IMR-90 (cell line): ENCODE measurements around the gene PCNX2. TPM values are rescaled to one million over a fixed set of nuclear protein-coding genes. Genes with fewer than 3 reads are reported as not detected.

Experiments
- ATAC-seq: fragments of 200-7000 bp; cut with Tn5 transposase; 2 replicates; pipeline ENCODE4 v1.9.1; 2020; ENCODE audit warnings: low read depth, mild to moderate bottlenecking, moderate library complexity
- BruUV-seq: library from RNA; stranded (reverse); fragments of 400-500 nt; replicated peaks from 2 replicates; lab custom pipeline; 2021; lab: Mats Ljungman, UMichigan
- CTCF ChIA-PET: fragments of 300-600 bp; formaldehyde crosslinking; extraction: SDS; loops from one replicate; lab custom pipeline; 2021; ENCODE audit warnings: antibody characterized with exemption; lab: Yijun Ruan, JAX
- POLR2A ChIA-PET: fragments of 300-600 bp; sonication (Branson Sonifier 250); formaldehyde crosslinking; loops from one replicate; lab custom pipeline; 2022; ENCODE audit warnings: antibody characterized with exemption; ENCODE audit not compliant: unreplicated experiment; lab: Charles Lee
- DNase-seq: peaks from one replicate; pipeline ENCODE4 v3.0.0; 2013
- H2AFZ ChIP-seq: replicated peaks from 2 replicates; pipeline ENCODE3; 2013; ENCODE audit warnings: low read length, mild to moderate bottlenecking; ENCODE audit not compliant: poor library complexity
- H2AK5ac ChIP-seq: 2 replicates; pipeline ENCODE4 v1.6.1; 2013; ENCODE audit warnings: low read depth, low read length, inconsistent platforms
- H2AK9ac ChIP-seq: replicated peaks from 2 replicates; pipeline ENCODE3; 2013; ENCODE audit warnings: mild to moderate bottlenecking, low read depth, low read length, moderate library complexity; ENCODE audit not compliant: poor library complexity
- H2BK120ac ChIP-seq: 2 replicates; pipeline ENCODE4 v1.6.1; 2013; ENCODE audit warnings: low read depth, low read length, inconsistent platforms
- H2BK15ac ChIP-seq: 3 replicates; pipeline ENCODE4 v1.6.1; 2013; ENCODE audit warnings: low read depth, low read length, inconsistent platforms
- H2BK20ac ChIP-seq: 2 replicates; pipeline ENCODE4 v1.6.1; 2013; ENCODE audit warnings: low read depth, mild to moderate bottlenecking, inconsistent platforms, low read length, moderate library complexity
- H2BK5ac ChIP-seq: 2 replicates; pipeline ENCODE4 v1.6.1; 2013; ENCODE audit warnings: mild to moderate bottlenecking, low read depth, low read length, inconsistent platforms; ENCODE audit not compliant: poor library complexity, severe bottlenecking
- H3K14ac ChIP-seq: replicated peaks from 2 replicates; pipeline ENCODE4 v1.6.1; 2013; ENCODE audit warnings: low read depth, low read length, inconsistent platforms
- H3K18ac ChIP-seq: 2 replicates; pipeline ENCODE4 v1.6.1; 2013; ENCODE audit warnings: low read depth, low read length, control low read depth
- H3K23ac ChIP-seq: 2 replicates; pipeline ENCODE4 v1.6.1; 2013; ENCODE audit warnings: low read depth, low read length, inconsistent platforms
- H3K27ac ChIP-seq: 2 replicates; pipeline ENCODE4 v1.5.1; 2013; ENCODE audit warnings: mild to moderate bottlenecking, control low read depth, low read length; ENCODE audit not compliant: insufficient read depth
- H3K27me3 ChIP-seq: 2 replicates; pipeline ENCODE4 v1.6.1; 2013; ENCODE audit warnings: low read length; ENCODE audit not compliant: control insufficient read depth, insufficient read depth
- H3K36me3 ChIP-seq: 2 replicates; pipeline ENCODE4 v1.6.1; 2013; ENCODE audit warnings: low read length, mixed read lengths; ENCODE audit not compliant: control insufficient read depth, insufficient read depth
- H3K4ac ChIP-seq: 2 replicates; pipeline ENCODE4 v1.6.1; 2013; ENCODE audit warnings: low read depth, low read length, inconsistent platforms
- H3K4me1 ChIP-seq: 2 replicates; pipeline ENCODE4 v1.6.1; 2013; ENCODE audit warnings: low read length, mixed read lengths; ENCODE audit not compliant: control insufficient read depth, insufficient read depth
- H3K4me2 ChIP-seq: 2 replicates; pipeline ENCODE4 v1.6.1; 2013; ENCODE audit warnings: low read depth, mild to moderate bottlenecking, control low read depth, low read length, moderate library complexity
- H3K4me3 ChIP-seq: 2 replicates; pipeline ENCODE4 v1.5.1; 2013; ENCODE audit warnings: low read depth, mild to moderate bottlenecking, control low read depth, low read length, moderate library complexity; ENCODE audit not compliant: insufficient read depth
- H3K56ac ChIP-seq: 2 replicates; pipeline ENCODE4 v1.6.1; 2013; ENCODE audit warnings: low read length, inconsistent platforms; ENCODE audit not compliant: insufficient read depth; ENCODE audit errors: extremely low read depth
- H3K79me1 ChIP-seq, 2 experiments: 2 replicates each; pipeline ENCODE4 v1.6.1; 2013; ENCODE audit warnings: low read length in 2 of 2, inconsistent platforms in 1 of 2, low read depth in 1 of 2
- H3K9ac ChIP-seq: 2 replicates; pipeline ENCODE4 v1.6.1; 2013; ENCODE audit warnings: low read depth, low read length, control low read depth
- H3K9me1 ChIP-seq: 2 replicates; pipeline ENCODE4 v1.6.1; 2013; ENCODE audit warnings: low read length, inconsistent platforms; ENCODE audit not compliant: insufficient read depth
- H3K9me3 ChIP-seq: 2 replicates; pipeline ENCODE4 v1.6.1; 2013; ENCODE audit warnings: low read length; ENCODE audit not compliant: control insufficient read depth, insufficient read depth
- H4K20me1 ChIP-seq: 2 replicates; pipeline ENCODE4 v1.6.1; 2013; ENCODE audit warnings: low read length, inconsistent platforms; ENCODE audit not compliant: insufficient read depth
- H4K5ac ChIP-seq: 2 replicates; pipeline ENCODE4 v1.6.1; 2013; ENCODE audit warnings: mild to moderate bottlenecking, low read depth, low read length, control low read depth
- H4K8ac ChIP-seq, 2 experiments: 2 replicates each; pipeline ENCODE4 v1.6.1; 2013; ENCODE audit warnings: low read depth in 2 of 2, low read length in 2 of 2, control low read depth in 1 of 2, inconsistent platforms in 1 of 2
- H4K91ac ChIP-seq: 2 replicates; pipeline ENCODE4 v1.6.1; 2013; ENCODE audit warnings: low read depth, low read length, inconsistent platforms; ENCODE audit not compliant: insufficient read depth
- FOS ChIP-seq: fragments of 150-350 bp; IDR thresholded peaks from 2 replicates; pipeline ENCODE4 v1.6.1; 2016; ENCODE audit warnings: low read depth, low read length
- WGBS, 2 experiments: methylation state at CpG; one replicate each; pipeline versions ENCODE4 v1.1.5 to v1.1.7; 2013; ENCODE audit warnings: missing lambda C conversion rate in 2 of 2; ENCODE audit not compliant: insufficient read length in 1 of 2; ENCODE audit errors: extremely low coverage in 2 of 2; 5-methylcytosine and 5-hydroxymethylcytosine counted together
- dilution Hi-C: fragments of 300-500 bp; cut with HindIII; formaldehyde crosslinking; loops from one replicate; pipeline ENCODE4 v1.14.3; 2018; ENCODE audit warnings: low sequenced_read_pairs; ENCODE audit not compliant: unreplicated experiment
- in situ Hi-C: fragments of 300-500 bp; cut with MboI; formaldehyde crosslinking; loops from 3 replicates; pipeline ENCODE4 v1.14.3; 2019; ENCODE audit warnings: low sequenced_read_pairs, inconsistent platforms, mixed read lengths
- intact Hi-C: fragments of 100-400 bp; cut with micrococcal nuclease; formaldehyde crosslinking; loops from 2 replicates; pipeline ENCODE4 v1.10.0; 2022
- polyA plus RNA-seq, 3 experiments: library from polyadenylated mRNA; depleted of rRNA; stranded (reverse); fragments of >200 nt; gene quantifications; 2 replicates each; pipeline ENCODE4 v1.2.3, GENCODE V29; 2012; ENCODE audit warnings: low replicate concordance in 1 of 3
- total RNA-seq: library from RNA; depleted of rRNA; stranded (reverse); fragments of >200 nt; gene quantifications from 2 replicates; pipeline ENCODE4 v1.2.3, GENCODE V29; 2012

Gene PCNX2
- total and polyA plus RNA-seq, 2 of the 4 experiments (the other 2 are of a cell fraction): 15.9 to 22.6 TPM

- no peak overlapping the region for H2BK5ac ChIP-seq
- H4K5ac ChIP-seq: no peak overlapping the region
- intact Hi-C loops: loop anchor here (5.0 kb wide), 1 partner anchor 96 kb away; no protein-coding TSS in a partner anchor
- peaks cover 14% of the 10 kb centered on the region for H3K4me1 ChIP-seq
- peak overlapping the region; percentile 25; the same call in 1 of the 2 replicates for H3K27ac ChIP-seq
- H2AFZ ChIP-seq: no peak overlapping the region
- ATAC-seq (no peak), DNase-seq (no peak)
- no TSS peak for BruUV-seq
- in situ Hi-C loops: no loop called here
- H2AK9ac ChIP-seq: no peak overlapping the region
- H3K9me3 ChIP-seq: no peaks in the 10 kb centered on the region
- H3K36me3 ChIP-seq: peaks cover 8% of the 10 kb centered on the region; the same call in 1 of the 2 replicates
- peak overlapping the region; percentile 8; the same call in 1 of the 2 replicates for H3K23ac ChIP-seq
- ChIA-PET POLR2A (interaction anchor here (0.7 kb wide), 1 partner anchor 29 kb away, joined by 3 read pairs; no protein-coding TSS in a partner anchor), CTCF (no interaction called here)
- peak overlapping the region; percentile 64; the same call in 1 of the 2 replicates for H2AK5ac ChIP-seq
- H2BK120ac ChIP-seq: peak overlapping the region; percentile 27
- peak overlapping the region in 1 of 2 experiments; percentile 43; a peak in 1 of 4 replicates for H4K8ac ChIP-seq
- 71% methylated on average over 1 of the region's 2 CpGs; no CpG with 5 or more reads in 1 of the 2 experiments for WGBS, 2 experiments
- no peak overlapping the region for H3K9ac ChIP-seq
- H3K27me3 ChIP-seq: no peaks in the 10 kb centered on the region
- no peaks in the 10 kb centered on the region for H4K20me1 ChIP-seq
- H3K18ac ChIP-seq: no peak overlapping the region; the same call in 1 of the 2 replicates
- peak overlapping the region; percentile 67; the same call in 1 of the 2 replicates for H2BK20ac ChIP-seq
- no peak overlapping the region for H3K14ac ChIP-seq
- peak overlapping the region; percentile 24; the same call in 1 of the 2 replicates for H4K91ac ChIP-seq
- no peaks in the 10 kb centered on the region for H3K79me1 ChIP-seq
- H3K56ac ChIP-seq: no peak overlapping the region
- H3K4ac ChIP-seq: peak overlapping the region; percentile 48
- no peak overlapping the region for H3K4me2 ChIP-seq
- H3K4me3 ChIP-seq: no peak overlapping the region
- H2BK15ac ChIP-seq: no peak overlapping the region; the same call in 2 of the 3 replicates
- dilution Hi-C loops: no loop called here
- TF ChIP-seq FOS: no peak
- peaks cover 12% of the 10 kb centered on the region; the same call in 1 of the 2 replicates for H3K9me1 ChIP-seq
Observed at GRCh38 chr1:233015965-233016364, 279.6 kb downstream of the PCNX2 start.
